SK-N-MC (cell line): Measurements from ENCODE around the gene SEC63.

Experiments
- EZH2 ChIP-seq: fragments of 200-600 bp; sonication (generic); IDR thresholded peaks from one replicate; pipeline ENCODE4 v1.6.1; 2017; ENCODE audit warnings: antibody characterized with exemption
- FOXP2 ChIP-seq: optimal IDR thresholded peaks from 2 replicates; pipeline ENCODE3; 2011; ENCODE audit warnings: mild to moderate bottlenecking, moderate library complexity; ENCODE audit not compliant: insufficient read depth; ENCODE audit errors: extremely low read length, control extremely low read depth
- POLR2AphosphoS5 ChIP-seq: IDR thresholded peaks from 2 replicates; pipeline ENCODE4 v1.6.1; 2012; ENCODE audit warnings: mild to moderate bottlenecking, low read depth, low read length, borderline replicate concordance

GRCh38 chr6:107928984-107929383, 29.0 kb downstream of the SEC63 start:
- no peak for TF ChIP-seq EZH2
- TF ChIP-seq POLR2AphosphoS5 = no peak
- TF ChIP-seq FOXP2 = no peak
